Smooth muscle cell (in vitro differentiated cells): ENCODE data around the gene BABAM1. TPM values are rescaled to one million over a fixed set of nuclear protein-coding genes. Genes with fewer than 3 reads are reported as not detected.
A peak's percentile ranks its signal among the peaks of the same experiment; 100 is the strongest.

Experiments
- DNase-seq: peaks from one replicate; lab custom pipeline; 2025; ENCODE audit not compliant: unreplicated experiment; lab: John Stamatoyannopoulos, UW
- H2AFZ ChIP-seq: fragments of 200-600 bp; sonication (generic); 2 replicates; pipeline ENCODE4 v1.6.0; 2016; ENCODE audit warnings: antibody characterized with exemption, low read depth, mild to moderate bottlenecking
- H3F3A ChIP-seq: fragments of 200-600 bp; sonication (generic); 2 replicates; pipeline ENCODE4 v1.6.0; 2017; ENCODE audit warnings: antibody characterized with exemption, low read depth
- H3K27ac ChIP-seq: fragments of 200-600 bp; sonication (generic); 2 replicates; pipeline ENCODE4 v1.5.1; 2016; ENCODE audit warnings: low read depth, mild to moderate bottlenecking
- H3K27me3 ChIP-seq: fragments of 200-600 bp; sonication (generic); 2 replicates; pipeline ENCODE4 v1.6.1; 2016; ENCODE audit warnings: low read depth, mild to moderate bottlenecking
- H3K36me3 ChIP-seq: fragments of 200-600 bp; sonication (generic); 2 replicates; pipeline ENCODE4 v1.5.1; 2016; ENCODE audit warnings: low read depth
- H3K4me1 ChIP-seq: fragments of 200-600 bp; sonication (generic); 2 replicates; pipeline ENCODE4 v1.5.1; 2016; ENCODE audit warnings: low read depth
- H3K4me2 ChIP-seq: fragments of 200-600 bp; sonication (generic); 2 replicates; pipeline ENCODE4 v1.6.0; 2016; ENCODE audit warnings: mild to moderate bottlenecking
- H3K4me3 ChIP-seq: fragments of 200-600 bp; sonication (generic); 2 replicates; pipeline ENCODE4 v1.5.1; 2016; ENCODE audit warnings: mild to moderate bottlenecking
- H3K79me2 ChIP-seq: fragments of 200-600 bp; sonication (generic); 2 replicates; pipeline ENCODE4 v1.6.0; 2016; ENCODE audit warnings: low read depth, mild to moderate bottlenecking
- H3K9ac ChIP-seq: fragments of 200-600 bp; sonication (generic); 2 replicates; pipeline ENCODE4 v1.6.0; 2016; ENCODE audit warnings: low read depth
- H3K9me3 ChIP-seq: fragments of 200-600 bp; sonication (generic); replicated peaks from 2 replicates; pipeline ENCODE4 v1.5.1; 2016; ENCODE audit warnings: low read depth
- H4K20me1 ChIP-seq: fragments of 200-600 bp; sonication (generic); 2 replicates; pipeline ENCODE4 v1.6.0; 2016; ENCODE audit warnings: low read depth
- WGBS: methylation state at CpG from one replicate; pipeline ENCODE4 v1.1.7; 2016; ENCODE audit warnings: low lambda C conversion rate; 5-methylcytosine and 5-hydroxymethylcytosine counted together
- polyA plus RNA-seq: library from polyadenylated mRNA; unstranded; fragments of >200 nt; fragmentation: Nextera tagmentation; extraction: Ambion mirVana; gene quantifications from 2 replicates; pipeline ENCODE4 v1.2.1, GENCODE V29; 2016
- total RNA-seq: library from RNA; depleted of rRNA; stranded (reverse); fragments of >200 nt; gene quantifications from 2 replicates; pipeline ENCODE4 v1.2.3, GENCODE V29; 2014
- TF ChIP-seq, protein P1 (sequence below): fragments of 200-600 bp; sonication (generic); IDR thresholded peaks from 2 replicates; pipeline ENCODE4 v1.5.1; 2017; ENCODE audit warnings: borderline replicate concordance, mild to moderate bottlenecking, antibody characterized with exemption; ENCODE audit not compliant: insufficient read depth, poor library complexity, severe bottlenecking

BABAM1 gene
- total and polyA plus RNA-seq, 2 experiments from 2014 or later: 69.8 to 108 TPM

DNA sequence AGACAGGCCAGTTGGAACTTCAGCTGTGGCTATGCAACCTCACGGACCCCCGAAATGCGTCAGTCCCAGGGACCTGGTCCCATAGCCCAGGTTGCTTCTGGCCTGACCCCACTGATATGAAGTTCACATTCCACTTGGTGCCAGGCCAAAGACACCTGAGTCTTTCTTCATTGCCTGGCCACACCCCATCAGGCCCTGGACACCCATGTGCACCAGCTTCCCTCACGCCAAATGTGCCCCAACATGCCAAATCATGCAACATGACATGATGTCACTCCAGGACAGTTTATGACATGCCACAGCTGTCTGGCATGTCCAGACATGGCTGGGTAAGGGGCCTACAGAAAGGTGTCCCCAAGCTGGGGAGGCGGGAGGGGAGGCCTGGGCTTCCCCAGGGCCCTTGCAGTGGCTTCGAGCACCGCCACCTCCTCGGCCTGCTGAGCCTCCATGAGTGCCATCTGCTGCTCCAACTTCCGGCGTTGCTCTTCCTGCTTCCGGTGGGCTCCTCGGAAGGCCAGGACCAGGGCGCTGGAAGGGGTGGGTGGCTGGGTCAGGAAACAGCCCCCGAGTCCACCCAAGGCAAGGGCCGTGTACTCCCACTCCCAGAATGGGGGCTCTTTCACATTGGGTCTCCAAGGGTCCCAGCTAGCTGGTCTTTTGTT lies 17.2 kb upstream of the BABAM1 start:
- DNase-seq: no peak
- no peaks in the 10 kb centered on the region for H4K20me1 ChIP-seq
- H3K9ac ChIP-seq: no peak overlapping the region
- H3K9me3 ChIP-seq: no peaks in the 10 kb centered on the region
- H3K27me3 ChIP-seq: no peaks in the 10 kb centered on the region
- peak overlapping the region; percentile 73 for H3K27ac ChIP-seq
- H2AFZ ChIP-seq: no peak overlapping the region
- 96% methylated on average over 15 of the region's 15 CpGs for WGBS
- H3K79me2 ChIP-seq: peaks cover 2% of the 10 kb centered on the region
- peaks cover 24% of the 10 kb centered on the region for H3K4me1 ChIP-seq
- H3F3A ChIP-seq: no peaks in the 10 kb centered on the region
- H3K4me2 ChIP-seq: no peak overlapping the region
- H3K4me3 ChIP-seq: no peak overlapping the region
- TF ChIP-seq, protein P1, sequence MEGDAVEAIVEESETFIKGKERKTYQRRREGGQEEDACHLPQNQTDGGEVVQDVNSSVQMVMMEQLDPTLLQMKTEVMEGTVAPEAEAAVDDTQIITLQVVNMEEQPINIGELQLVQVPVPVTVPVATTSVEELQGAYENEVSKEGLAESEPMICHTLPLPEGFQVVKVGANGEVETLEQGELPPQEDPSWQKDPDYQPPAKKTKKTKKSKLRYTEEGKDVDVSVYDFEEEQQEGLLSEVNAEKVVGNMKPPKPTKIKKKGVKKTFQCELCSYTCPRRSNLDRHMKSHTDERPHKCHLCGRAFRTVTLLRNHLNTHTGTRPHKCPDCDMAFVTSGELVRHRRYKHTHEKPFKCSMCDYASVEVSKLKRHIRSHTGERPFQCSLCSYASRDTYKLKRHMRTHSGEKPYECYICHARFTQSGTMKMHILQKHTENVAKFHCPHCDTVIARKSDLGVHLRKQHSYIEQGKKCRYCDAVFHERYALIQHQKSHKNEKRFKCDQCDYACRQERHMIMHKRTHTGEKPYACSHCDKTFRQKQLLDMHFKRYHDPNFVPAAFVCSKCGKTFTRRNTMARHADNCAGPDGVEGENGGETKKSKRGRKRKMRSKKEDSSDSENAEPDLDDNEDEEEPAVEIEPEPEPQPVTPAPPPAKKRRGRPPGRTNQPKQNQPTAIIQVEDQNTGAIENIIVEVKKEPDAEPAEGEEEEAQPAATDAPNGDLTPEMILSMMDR: no peak
- no peaks in the 10 kb centered on the region for H3K36me3 ChIP-seq

- no peak overlapping the region for H2AFZ ChIP-seq
- H3K9me3 ChIP-seq: no peaks in the 10 kb centered on the region
- no peak overlapping the region for H3K4me2 ChIP-seq
- no peaks in the 10 kb centered on the region for H3K79me2 ChIP-seq
- no peak overlapping the region for H3K9ac ChIP-seq
- TF ChIP-seq, protein P1: no peak
- H3F3A ChIP-seq: no peaks in the 10 kb centered on the region
- WGBS: 91% methylated on average over 10 of the region's 10 CpGs
- H3K4me3 ChIP-seq: no peak overlapping the region
- no peaks in the 10 kb centered on the region for H3K36me3 ChIP-seq
- no peaks in the 10 kb centered on the region for H3K27me3 ChIP-seq
- no peaks in the 10 kb centered on the region for H3K4me1 ChIP-seq
- H3K27ac ChIP-seq: no peak overlapping the region
- DNase-seq: no peak
- H4K20me1 ChIP-seq: no peaks in the 10 kb centered on the region
These were observed 12.6 kb upstream of the BABAM1 start for GRCh38 chr19:17254636-17255035.

DNA sequence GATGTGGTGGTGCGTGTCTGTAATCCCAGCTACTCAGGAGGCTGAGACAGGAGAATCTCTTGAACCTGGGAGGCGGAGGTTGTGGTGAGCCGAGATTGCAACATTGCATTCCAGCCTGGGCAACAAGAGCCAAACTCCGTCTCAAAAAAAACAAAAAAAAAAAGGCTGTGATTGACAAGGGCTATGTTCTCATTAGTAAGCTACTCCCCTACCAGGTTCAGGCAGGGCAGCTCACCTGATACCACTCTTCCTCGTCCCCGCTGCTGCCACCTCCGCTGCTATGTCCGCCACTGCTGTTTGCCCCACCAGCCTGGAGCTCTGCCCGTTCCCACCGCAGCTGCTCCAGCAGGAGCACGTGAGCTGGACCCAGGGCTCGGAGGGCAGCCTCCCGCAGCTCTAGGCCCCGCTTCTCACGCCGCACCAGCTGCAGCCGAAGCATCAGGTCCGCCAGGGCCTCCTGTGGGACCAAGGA lies 12.1 kb upstream of the BABAM1 start:
- Histone ChIP-seq H3F3A (no peaks in the 10 kb centered on the region), H3K4me2 (no peak overlapping the region), H3K27me3 (no peaks in the 10 kb centered on the region), H3K4me3 (no peak overlapping the region), H3K27ac (no peak overlapping the region), H4K20me1 (no peaks in the 10 kb centered on the region), H2AFZ (no peak overlapping the region), H3K9me3 (no peaks in the 10 kb centered on the region), H3K4me1 (no peaks in the 10 kb centered on the region), H3K79me2 (no peaks in the 10 kb centered on the region), H3K36me3 (no peaks in the 10 kb centered on the region), H3K9ac (no peak overlapping the region)
- no peak for DNase-seq
- TF ChIP-seq, protein P1: no peak
- 86% methylated on average over 18 of the region's 18 CpGs for WGBS

GRCh38 chr19:17256130-17256529 lies 11.1 kb upstream of the BABAM1 start:
- no peak overlapping the region for H3K9ac ChIP-seq
- no peaks in the 10 kb centered on the region for H3K27me3 ChIP-seq
- H3K27ac ChIP-seq: no peak overlapping the region
- H3K4me3 ChIP-seq: no peak overlapping the region
- H3K4me2 ChIP-seq: no peak overlapping the region
- H3K79me2 ChIP-seq: no peaks in the 10 kb centered on the region
- WGBS: 80% methylated on average over 3 of the region's 3 CpGs
- no peak overlapping the region for H2AFZ ChIP-seq
- TF ChIP-seq, protein P1: no peak
- no peak for DNase-seq
- no peaks in the 10 kb centered on the region for H3F3A ChIP-seq
- H3K36me3 ChIP-seq: no peaks in the 10 kb centered on the region
- H4K20me1 ChIP-seq: no peaks in the 10 kb centered on the region
- H3K9me3 ChIP-seq: no peaks in the 10 kb centered on the region
- H3K4me1 ChIP-seq: no peaks in the 10 kb centered on the region
